ENCODE data around the gene APBA1. TPM values are rescaled to one million over a fixed set of nuclear protein-coding genes. Genes with fewer than 3 reads are reported as not detected.

The APBA1 gene
- polyA plus RNA-seq, 3 donors = 1.6 TPM; not detected in 2

DNA sequence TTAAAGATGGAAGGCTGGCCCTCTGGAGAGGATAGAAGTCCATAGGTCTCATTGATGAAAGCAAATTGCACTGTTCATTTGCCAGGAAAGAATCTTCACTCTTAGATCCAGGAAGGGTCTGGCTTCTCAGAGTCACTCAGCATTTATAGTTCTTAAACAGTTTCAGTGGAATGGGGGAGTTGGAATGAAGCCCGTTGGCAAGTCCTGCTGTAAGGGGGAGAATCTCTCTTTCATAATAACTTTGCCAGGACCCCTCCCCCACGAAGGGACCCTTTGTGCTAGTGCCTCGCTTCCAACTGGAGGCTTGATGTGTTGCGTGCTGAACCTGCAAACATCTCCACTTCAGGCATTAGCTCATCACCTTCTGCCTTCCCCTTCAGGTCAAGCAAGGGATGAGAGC, 290.0 kb downstream of the APBA1 start:
- no peaks in the 10 kb centered on the region for H3K9me3 Mint-ChIP-seq
- Histone ChIP-seq H3K4me1 (ENCODE audit: control insufficient read depth in 1 of 2, insufficient read depth in 2 of 2, low read length in 2 of 2) (no peaks in the 10 kb centered on the region), H4K20me1 (ENCODE audit: insufficient read depth, low read length) (no peaks in the 10 kb centered on the region), H3K9ac (ENCODE audit: insufficient read depth, low read length, poor library complexity, severe bottlenecking) (no peak overlapping the region), H3K27ac (ENCODE audit: low read depth in 1 of 2, low read length in 2 of 2) (no peak overlapping the region), H3K36me3 (replicated peaks in 1 of 2; ENCODE audit: control insufficient read depth in 1 of 2, insufficient read depth in 2 of 2, low read length in 2 of 2) (no peaks in the 10 kb centered on the region), H3K4me3 (replicated peaks in 1 of 3; ENCODE audit: low read depth in 2 of 3, low read length in 3 of 3) (no peak overlapping the region), H3K9me3 (replicated peaks in 1 of 2; ENCODE audit: control insufficient read depth in 1 of 2, insufficient read depth in 1 of 2, low read length in 2 of 2) (no peaks in the 10 kb centered on the region), H3K4me2 (replicated peaks; ENCODE audit: extremely low read depth, low read length, poor library complexity, severe bottlenecking) (no peak overlapping the region), H3K27me3 (ENCODE audit: control insufficient read depth in 2 of 2, insufficient read depth in 2 of 2, low read length in 2 of 2) (no peaks in the 10 kb centered on the region), H2AFZ (ENCODE audit: insufficient read depth, low read depth, low read length, poor library complexity, severe bottlenecking) (no peak overlapping the region), H3K79me2 (ENCODE audit: insufficient read depth, low read length) (no peaks in the 10 kb centered on the region)
- intact Hi-C loops (cut with micrococcal nuclease) = no loop called here
- H3K36me3 Mint-ChIP-seq = no peaks in the 10 kb centered on the region
- H3K4me3 Mint-ChIP-seq = no peak overlapping the region
- DNase-seq = no peak
- TF ChIP-seq, protein P1, sequence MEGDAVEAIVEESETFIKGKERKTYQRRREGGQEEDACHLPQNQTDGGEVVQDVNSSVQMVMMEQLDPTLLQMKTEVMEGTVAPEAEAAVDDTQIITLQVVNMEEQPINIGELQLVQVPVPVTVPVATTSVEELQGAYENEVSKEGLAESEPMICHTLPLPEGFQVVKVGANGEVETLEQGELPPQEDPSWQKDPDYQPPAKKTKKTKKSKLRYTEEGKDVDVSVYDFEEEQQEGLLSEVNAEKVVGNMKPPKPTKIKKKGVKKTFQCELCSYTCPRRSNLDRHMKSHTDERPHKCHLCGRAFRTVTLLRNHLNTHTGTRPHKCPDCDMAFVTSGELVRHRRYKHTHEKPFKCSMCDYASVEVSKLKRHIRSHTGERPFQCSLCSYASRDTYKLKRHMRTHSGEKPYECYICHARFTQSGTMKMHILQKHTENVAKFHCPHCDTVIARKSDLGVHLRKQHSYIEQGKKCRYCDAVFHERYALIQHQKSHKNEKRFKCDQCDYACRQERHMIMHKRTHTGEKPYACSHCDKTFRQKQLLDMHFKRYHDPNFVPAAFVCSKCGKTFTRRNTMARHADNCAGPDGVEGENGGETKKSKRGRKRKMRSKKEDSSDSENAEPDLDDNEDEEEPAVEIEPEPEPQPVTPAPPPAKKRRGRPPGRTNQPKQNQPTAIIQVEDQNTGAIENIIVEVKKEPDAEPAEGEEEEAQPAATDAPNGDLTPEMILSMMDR (IDR thresholded peaks at IDR 0.05) = no peak
- no peaks in the 10 kb centered on the region for H3K4me1 Mint-ChIP-seq
- WGBS (ENCODE audit: insufficient coverage) = no CpG with 5 or more reads among the region's 4 CpGs
- H3K27me3 Mint-ChIP-seq (ENCODE audit: low read depth in 3 of 3) = peaks cover 0 to 5% (median 4%) of the 10 kb centered on the region in 3 donors
- H3K27ac Mint-ChIP-seq = no peak overlapping the region

DNA sequence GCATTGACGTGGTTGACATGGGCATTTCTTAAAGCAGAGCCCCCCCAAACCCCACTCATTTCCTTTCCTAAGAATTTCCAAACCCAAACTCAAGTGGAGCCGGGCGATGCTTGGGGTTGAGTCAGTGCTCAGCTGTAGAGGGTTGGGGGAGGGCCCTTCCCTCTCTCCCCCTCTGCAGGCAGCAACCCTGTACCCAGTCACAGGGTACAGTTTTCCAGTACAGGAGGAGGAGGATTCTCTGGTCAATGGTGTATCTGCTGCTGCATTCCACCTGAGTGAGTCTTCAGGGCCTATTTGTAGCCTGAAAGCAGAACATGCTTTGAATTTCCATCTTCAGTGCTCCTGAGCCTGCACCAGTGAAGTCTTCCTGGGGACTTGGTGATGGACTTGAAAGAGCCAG, 291.4 kb downstream of the APBA1 start:
- TF ChIP-seq, protein P1 (IDR thresholded peaks at IDR 0.05) = no peak
- Mint-ChIP-seq H3K9me3 (no peaks in the 10 kb centered on the region), H3K4me3 (no peak overlapping the region), H3K4me1 (no peaks in the 10 kb centered on the region), H3K27me3 (ENCODE audit: low read depth in 3 of 3) (peaks cover 0 to 3% (median 2%) of the 10 kb centered on the region in 3 donors), H3K27ac (no peak overlapping the region), H3K36me3 (no peaks in the 10 kb centered on the region)
- H3K36me3 ChIP-seq (replicated peaks in 1 of 2; ENCODE audit: control insufficient read depth in 1 of 2, insufficient read depth in 2 of 2, low read length in 2 of 2) = no peaks in the 10 kb centered on the region
- no CpG with 5 or more reads among the region's 3 CpGs for WGBS (ENCODE audit: insufficient coverage)
- no peak overlapping the region for H3K4me3 ChIP-seq (replicated peaks in 1 of 3; ENCODE audit: low read depth in 2 of 3, low read length in 3 of 3)
- no peak overlapping the region for H3K4me2 ChIP-seq (replicated peaks; ENCODE audit: extremely low read depth, low read length, poor library complexity, severe bottlenecking)
- no peaks in the 10 kb centered on the region for H3K27me3 ChIP-seq (ENCODE audit: control insufficient read depth in 2 of 2, insufficient read depth in 2 of 2, low read length in 2 of 2)
- no peak for DNase-seq
- no peak overlapping the region for H2AFZ ChIP-seq (ENCODE audit: insufficient read depth, low read depth, low read length, poor library complexity, severe bottlenecking)
- no peak overlapping the region for H3K27ac ChIP-seq (ENCODE audit: low read depth in 1 of 2, low read length in 2 of 2)
- no peaks in the 10 kb centered on the region for H3K4me1 ChIP-seq (ENCODE audit: control insufficient read depth in 1 of 2, insufficient read depth in 2 of 2, low read length in 2 of 2)
- H3K9ac ChIP-seq (ENCODE audit: insufficient read depth, low read length, poor library complexity, severe bottlenecking) = no peak overlapping the region
- intact Hi-C loops (cut with micrococcal nuclease) = no loop called here
- H3K9me3 ChIP-seq (replicated peaks in 1 of 2; ENCODE audit: control insufficient read depth in 1 of 2, insufficient read depth in 1 of 2, low read length in 2 of 2) = no peaks in the 10 kb centered on the region
- H3K79me2 ChIP-seq (ENCODE audit: insufficient read depth, low read length) = no peaks in the 10 kb centered on the region
- no peaks in the 10 kb centered on the region for H4K20me1 ChIP-seq (ENCODE audit: insufficient read depth, low read length)
